GM19372 (cell line): ENCODE data around the gene TM6SF1.
"Not testable (repeated sequence)": the region's sequence is repeated elsewhere in the genome, so short reads cannot be mapped to it uniquely, and the experiment has no call there.

Experiments used
- ATAC-seq: cut with Tn5 transposase; IDR thresholded peaks from one replicate; pipeline ENCODE4 v1.9.1; 2021; ENCODE audit warnings: mild to moderate bottlenecking, low read depth, moderate library complexity; ENCODE audit not compliant: unreplicated experiment

Gene TM6SF1

DNA sequence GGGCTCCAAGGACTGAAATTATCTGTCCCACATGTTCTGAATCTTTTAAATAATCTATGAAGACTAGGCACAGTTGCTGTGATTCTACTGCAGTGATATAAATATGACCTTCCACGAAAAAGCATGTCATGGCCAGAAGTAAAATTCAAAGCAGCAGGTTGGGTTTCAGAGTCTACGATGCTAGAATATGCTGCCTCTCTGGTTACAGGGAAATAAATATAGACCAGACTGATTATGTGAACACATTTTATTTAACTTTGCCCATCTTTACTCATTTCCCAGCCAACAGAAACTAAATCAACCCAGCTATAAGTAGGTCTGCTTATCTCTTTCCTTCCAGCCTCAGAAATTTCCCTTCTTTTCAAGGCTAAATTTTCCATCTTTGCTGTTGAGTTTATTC, 19.9 kb upstream of the TM6SF1 start:
- no peak for ATAC-seq

DNA sequence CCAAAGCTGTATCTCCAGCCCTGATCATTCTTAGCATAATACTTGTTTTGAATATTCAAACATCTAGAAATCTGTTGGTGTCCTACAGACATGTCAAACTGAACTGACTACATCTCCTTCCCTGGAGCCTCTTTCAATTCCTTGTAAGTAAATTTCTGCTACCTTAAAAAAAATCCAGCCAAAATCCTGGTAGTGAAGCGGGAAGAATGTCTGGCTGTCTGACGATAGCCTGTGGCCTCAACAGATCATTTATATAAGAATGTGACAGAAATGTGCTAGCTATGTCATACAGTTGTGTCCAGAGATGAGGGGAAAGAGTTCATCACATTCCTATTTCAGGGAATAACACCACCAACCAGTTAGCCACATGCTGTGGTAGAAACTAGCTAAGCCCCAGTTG, 18.6 kb upstream of the TM6SF1 start:
- no peak for ATAC-seq

- no peak for ATAC-seq
These were observed 17.0 kb upstream of the TM6SF1 start for GRCh38 chr15:83090465-83090864.

DNA sequence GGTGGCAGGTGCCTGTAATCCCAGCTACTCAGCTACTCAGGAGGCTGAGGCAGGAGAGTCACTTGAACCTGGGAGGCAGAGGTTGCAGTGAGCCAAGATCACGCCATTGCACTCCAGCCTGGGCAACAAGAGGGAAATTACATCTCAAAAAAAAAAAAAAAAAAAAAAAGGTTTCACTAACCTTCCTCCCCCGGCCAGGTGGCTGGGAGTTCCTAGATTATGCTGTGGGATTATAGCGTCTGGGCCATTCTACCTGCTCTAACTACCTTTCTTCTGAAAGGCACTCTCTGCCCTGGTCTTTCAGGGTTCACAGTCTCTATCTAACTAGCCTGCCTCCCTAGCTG, 15.5 kb upstream of the TM6SF1 start:
- not testable (repeated sequence) for ATAC-seq

- ATAC-seq = peak; percentile 83
These were observed 15.0 kb upstream of the TM6SF1 start for GRCh38 chr15:83092309-83092976.

DNA sequence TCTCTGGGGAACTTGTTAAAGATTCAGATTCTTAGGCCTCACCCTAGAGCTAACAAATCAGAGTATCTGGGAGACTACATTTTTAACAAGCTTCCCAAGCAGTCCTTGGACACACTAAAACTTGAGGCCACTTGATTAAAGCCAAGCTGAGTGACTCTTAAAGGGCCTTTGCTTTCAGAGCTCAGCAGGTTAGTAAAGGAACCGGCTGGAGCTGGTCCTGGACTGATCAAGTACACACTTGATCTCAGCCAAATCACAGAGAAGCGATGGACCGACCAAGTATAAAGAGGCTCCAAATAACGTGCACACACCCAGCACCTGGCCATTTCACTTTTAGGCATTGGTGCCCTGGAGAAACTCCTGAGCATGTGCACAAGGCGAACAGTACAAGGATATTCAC, 12.9 kb upstream of the TM6SF1 start:
- no peak for ATAC-seq

DNA sequence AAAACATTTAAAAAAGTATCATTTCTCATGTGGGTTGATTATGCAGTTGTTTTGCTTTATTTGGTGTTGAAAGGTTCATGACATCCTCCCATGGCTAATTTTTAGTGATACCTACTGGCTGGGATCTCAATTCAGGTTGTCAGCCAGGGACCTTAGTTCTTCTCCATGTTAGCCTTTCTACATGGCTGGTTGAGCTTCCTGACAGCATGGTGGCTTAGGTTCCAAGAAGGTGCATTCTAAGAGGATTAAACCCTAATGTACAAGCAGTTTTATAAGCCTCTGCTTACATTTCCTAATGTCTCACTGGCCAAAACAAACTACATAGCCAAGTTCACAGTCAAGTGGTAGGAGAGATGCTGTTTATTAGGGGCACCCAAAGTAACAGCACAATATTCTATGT, 9.4 kb upstream of the TM6SF1 start:
- ATAC-seq = no peak

- ATAC-seq = no peak
These were observed 8.2 kb upstream of the TM6SF1 start for GRCh38 chr15:83099290-83099689.

DNA sequence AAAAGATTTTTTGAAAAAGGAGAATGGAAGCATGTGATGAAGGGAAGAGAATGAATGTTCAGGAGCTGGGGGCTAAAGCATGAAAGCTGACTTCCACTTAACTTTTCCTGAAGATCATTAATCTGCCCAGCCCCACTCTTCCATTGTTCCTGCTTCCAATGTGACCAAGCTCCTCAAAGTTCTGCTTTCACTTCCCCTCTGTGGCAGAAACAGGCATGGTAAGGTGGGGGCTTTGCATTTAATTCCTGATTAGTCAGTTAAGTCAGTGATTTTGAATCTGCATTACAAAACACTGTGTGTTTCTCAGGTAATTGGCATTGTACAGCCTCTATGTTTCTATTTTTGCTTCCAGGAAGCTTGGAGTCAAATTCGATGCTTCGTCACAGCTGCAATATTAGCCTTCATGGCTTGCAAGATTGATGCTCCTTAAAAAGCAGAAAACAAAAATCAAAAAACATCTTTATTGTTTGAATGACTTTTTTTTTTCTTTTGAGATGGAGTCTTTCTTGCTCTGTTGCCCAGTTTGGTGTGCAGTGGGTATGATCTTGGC, 7.3 kb upstream of the TM6SF1 start:
- no peak for ATAC-seq

DNA sequence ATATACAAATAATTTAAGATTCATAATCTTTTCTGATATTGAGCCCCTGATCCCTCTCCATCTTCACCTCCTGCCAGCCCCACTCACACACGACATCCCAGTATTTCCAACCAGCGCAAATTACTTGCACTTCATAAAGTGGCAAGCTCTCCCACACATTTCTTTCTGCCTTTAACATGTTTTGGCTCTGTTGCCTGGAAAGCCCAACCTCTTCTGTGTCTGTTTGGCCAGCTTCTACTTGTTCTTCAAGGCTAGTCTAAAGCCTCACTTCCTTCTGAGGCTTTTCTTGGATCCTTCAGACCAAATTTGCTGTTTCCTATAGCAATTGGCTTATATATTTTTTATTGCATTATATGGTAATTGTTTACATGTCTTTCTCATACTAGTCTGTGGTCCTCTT, 5.1 kb upstream of the TM6SF1 start:
- ATAC-seq = no peak

GRCh38 chr15:83104141-83104540, 3.3 kb upstream of the TM6SF1 start:
- ATAC-seq = no peak

- no peak for ATAC-seq
These were observed 2.0 kb upstream of the TM6SF1 start for GRCh38 chr15:83105440-83105839.

DNA sequence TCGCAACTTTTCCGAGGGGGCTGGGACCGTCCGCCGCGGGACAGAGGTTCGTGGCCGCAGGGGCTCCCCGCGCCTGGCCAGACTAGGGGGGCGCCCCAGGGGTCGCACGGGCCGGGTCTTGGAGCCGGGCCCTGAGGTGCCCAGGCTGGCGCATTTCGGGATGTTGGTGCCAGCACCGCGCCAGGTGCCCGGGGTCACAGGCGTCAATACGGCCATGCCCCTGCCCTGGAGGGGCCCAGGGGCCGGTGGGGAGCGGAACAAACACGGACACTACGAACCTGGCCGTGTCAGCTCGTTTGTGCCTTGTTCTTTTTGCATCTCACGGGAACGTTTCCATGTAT, 366 bp downstream of the TM6SF1 start:
- ATAC-seq = no peak

- ATAC-seq = peak; percentile 60
These were observed 1.1 kb downstream of the TM6SF1 start for GRCh38 chr15:83108266-83109219.

DNA sequence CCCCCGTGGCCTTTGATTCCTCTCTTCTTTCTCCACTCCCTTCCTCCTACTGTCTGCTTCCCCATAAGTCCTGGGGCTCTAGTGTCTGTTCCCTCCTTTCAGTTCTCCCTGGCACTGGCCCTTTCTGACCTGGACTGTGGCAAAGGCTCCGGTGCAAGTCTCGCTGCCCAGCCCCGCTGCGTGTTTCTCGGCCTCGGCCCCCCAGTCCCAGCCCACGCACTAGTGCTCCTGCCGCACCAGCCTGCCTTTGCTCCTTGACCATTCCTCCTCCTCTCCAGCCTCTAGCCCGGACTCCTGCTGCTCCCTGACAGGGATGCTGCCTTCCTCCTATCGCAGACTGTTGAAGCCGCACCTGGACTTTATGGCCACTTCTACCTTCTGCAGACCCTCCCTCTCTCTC, 2.1 kb downstream of the TM6SF1 start:
- no peak for ATAC-seq

DNA sequence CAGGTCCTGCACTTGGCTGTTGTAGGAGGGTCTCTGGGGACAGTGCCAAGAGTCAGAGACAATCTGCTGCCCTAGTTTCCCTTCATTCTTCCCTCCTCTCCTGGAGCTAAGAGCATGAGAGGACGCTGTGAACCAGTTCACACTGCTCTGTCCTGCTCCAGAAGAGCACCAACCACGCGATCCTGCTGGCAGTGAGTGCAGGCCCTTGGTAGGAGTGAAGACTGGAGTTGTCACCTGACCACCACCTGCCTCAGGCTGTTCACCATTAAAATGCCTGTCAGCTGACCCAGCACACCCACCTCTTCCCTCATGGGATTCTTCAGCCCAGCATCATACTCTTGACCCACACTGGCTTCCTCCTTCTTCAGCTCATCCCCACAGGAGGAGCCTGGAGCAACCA, 2.9 kb downstream of the TM6SF1 start:
- ATAC-seq = no peak

GRCh38 chr15:83111149-83111548, 3.7 kb downstream of the TM6SF1 start:
- ATAC-seq = no peak

DNA sequence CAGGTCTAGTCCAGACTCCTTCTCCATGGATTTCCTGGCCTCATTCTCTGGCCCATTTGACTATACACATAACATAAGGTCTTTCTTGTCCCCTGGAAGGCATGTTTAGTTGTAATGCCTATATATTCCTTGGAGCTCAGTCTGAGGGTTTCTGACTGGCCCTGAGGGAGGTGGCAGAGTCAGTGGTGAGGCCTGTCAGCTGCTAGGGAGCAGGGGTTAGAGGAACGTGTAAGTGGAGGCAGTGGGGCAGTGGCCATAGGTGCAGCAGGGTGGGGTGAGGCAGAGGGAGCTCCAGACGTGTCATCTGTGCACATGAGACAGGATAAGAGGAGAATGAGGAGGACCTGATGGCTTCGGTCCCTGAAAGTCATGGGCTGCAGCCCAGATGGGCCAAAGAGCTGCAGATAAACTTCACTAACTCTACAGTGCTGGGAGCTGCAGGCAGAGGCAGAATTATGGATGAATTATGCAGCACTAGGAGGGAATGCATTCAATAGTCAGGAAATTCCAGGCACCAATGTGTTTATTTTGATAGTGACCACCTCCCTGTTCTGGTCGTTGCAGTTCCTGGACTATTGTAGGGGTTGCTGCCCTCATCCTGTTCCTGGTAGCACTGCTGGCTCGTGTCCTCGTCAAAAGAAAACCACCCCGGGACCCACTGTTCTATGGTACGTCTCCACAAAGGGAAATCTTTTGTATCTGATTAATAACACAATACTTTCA, 4.9 kb downstream of the TM6SF1 start:
- ATAC-seq = no peak

DNA sequence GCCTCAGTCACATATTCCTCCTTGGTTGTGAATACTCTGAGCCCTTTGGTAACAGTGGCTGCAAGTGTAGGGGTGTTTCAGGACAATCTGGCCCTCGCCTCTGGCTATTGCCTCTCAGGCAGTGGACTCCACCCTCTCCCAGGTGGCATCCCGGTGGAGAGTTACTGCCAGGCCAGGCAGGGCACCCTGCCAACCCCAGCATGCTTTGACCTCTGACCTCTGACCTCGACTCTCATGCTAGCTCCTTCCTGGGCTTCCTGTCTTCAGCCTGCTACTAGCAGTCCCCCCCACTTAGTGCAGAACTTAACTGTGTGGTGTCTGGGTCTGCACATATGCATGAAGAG, 5.5 kb downstream of the TM6SF1 start:
- no peak for ATAC-seq

DNA sequence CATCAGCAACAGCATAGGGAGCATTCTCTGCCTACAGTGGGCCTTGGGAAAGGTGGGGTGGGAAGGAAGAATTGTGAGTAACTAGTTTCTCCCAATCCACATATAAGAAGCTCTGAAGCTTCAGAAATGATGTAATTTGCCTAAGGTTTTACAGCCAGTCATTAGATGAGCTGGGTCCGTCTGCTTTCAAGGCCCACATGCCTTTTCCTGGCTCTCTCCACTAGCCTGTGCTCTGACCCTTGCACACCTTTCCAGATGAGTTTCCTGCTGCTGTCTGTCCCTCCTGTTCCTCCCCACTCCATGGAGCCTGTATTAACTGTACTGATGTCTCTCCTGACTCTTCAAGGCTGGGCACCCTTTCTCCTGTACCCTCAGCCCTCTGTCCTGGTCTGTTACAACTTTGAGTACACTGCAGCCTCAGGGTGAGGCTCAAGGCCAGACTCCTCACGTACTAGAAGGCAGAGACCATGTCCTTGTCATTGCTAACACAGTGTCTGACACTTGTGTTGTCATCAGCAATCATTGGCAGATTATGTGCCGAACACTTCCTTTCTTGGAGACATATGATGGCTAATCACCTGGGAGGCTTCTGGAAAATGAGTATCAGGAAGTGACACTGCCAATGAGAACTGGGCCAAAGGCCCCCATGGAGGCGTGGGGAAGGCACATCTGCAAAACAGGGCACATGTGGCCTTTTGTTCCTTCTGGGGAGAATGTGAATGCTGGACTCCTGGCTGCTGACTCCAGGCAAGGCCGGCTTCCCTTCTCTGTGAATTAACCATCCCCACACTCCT, 6.6 kb downstream of the TM6SF1 start:
- ATAC-seq = no peak

GRCh38 chr15:83114856-83115255, 7.4 kb downstream of the TM6SF1 start:
- no peak for ATAC-seq
